ENCODE data around the gene ASB6. TPM values are rescaled to one million over a fixed set of nuclear protein-coding genes. Genes with fewer than 3 reads are reported as not detected.

The ASB6 gene
- total and polyA plus RNA-seq, 2 donors (not counting 1 experiment from before 2014, with no cell fraction given), result 27.7 to 27.9 TPM

GRCh38 chr9:129675620-129676019, 33.7 kb upstream of the ASB6 start:
- POLR2A ChIA-PET, result no interaction called here
- no peak overlapping the region for H3K4me3 Mint-ChIP-seq

GRCh38 chr9:129674229-129674628, 32.3 kb upstream of the ASB6 start:
- Histone ChIP-seq H3K9me3 (ENCODE audit: control extremely low read depth in 1 of 3, control insufficient read depth in 2 of 3, insufficient read depth in 1 of 3, low read length in 2 of 3) (peaks cover 0 to 6% (median 0%) of the 10 kb centered on the region in 3 donors), H4K20me1 (ENCODE audit: control insufficient read depth, insufficient read depth, low read length, poor library complexity, severe bottlenecking) (no peaks in the 10 kb centered on the region), H3K4me1 (ENCODE audit: control insufficient read depth in 2 of 2, insufficient read depth in 2 of 2, low read length in 2 of 2) (no peaks in the 10 kb centered on the region), H3K9ac (ENCODE audit: low read length) (no peak overlapping the region), H3K4me3 (ENCODE audit: control extremely low read depth in 1 of 5, extremely low read depth in 1 of 5, insufficient read depth in 1 of 5, low read depth in 2 of 5, low read length in 4 of 5) (no peak overlapping the region), H2AFZ (ENCODE audit: insufficient read depth, low read depth, low read length, poor library complexity, severe bottlenecking) (no peak overlapping the region), H3K27me3 (replicated peaks in 1 of 4; ENCODE audit: control extremely low read depth in 1 of 4, control insufficient read depth in 3 of 4, insufficient read depth in 4 of 4, low read length in 3 of 4) (peaks cover 0 to 14% (median 1%) of the 10 kb centered on the region in 4 experiments), H3K36me3 (replicated peaks in 1 of 2; ENCODE audit: control extremely low read depth in 1 of 2, control insufficient read depth in 1 of 2, extremely low read depth in 1 of 2, insufficient read depth in 2 of 2, low read length in 1 of 2) (no peaks in the 10 kb centered on the region), H3K27ac (ENCODE audit: low read length in 2 of 2) (no peak overlapping the region), H3K4me2 (replicated peaks; ENCODE audit: low read depth, low read length, poor library complexity, severe bottlenecking) (no peak overlapping the region), H3K79me2 (ENCODE audit: control insufficient read depth, insufficient read depth, low read length) (no peaks in the 10 kb centered on the region)
- Mint-ChIP-seq H3K4me1 (no peaks in the 10 kb centered on the region), H3K27me3 (peaks cover 16% of the 10 kb centered on the region), H3K27ac (no peak overlapping the region), H3K9me3 (ENCODE audit: insufficient read depth) (no peaks in the 10 kb centered on the region), H3K4me3 (no peak overlapping the region)
- WGBS (ENCODE audit: insufficient coverage), result 86% methylated on average over 7 of the region's 7 CpGs
- intact Hi-C loops (cut with micrococcal nuclease), result no loop called here
- ChIA-PET POLR2A (no interaction called here), CTCF (no interaction called here)
- no peak for DNase-seq
- ATAC-seq (ENCODE audit: low read depth), result no peak
- TF ChIP-seq, protein P1, sequence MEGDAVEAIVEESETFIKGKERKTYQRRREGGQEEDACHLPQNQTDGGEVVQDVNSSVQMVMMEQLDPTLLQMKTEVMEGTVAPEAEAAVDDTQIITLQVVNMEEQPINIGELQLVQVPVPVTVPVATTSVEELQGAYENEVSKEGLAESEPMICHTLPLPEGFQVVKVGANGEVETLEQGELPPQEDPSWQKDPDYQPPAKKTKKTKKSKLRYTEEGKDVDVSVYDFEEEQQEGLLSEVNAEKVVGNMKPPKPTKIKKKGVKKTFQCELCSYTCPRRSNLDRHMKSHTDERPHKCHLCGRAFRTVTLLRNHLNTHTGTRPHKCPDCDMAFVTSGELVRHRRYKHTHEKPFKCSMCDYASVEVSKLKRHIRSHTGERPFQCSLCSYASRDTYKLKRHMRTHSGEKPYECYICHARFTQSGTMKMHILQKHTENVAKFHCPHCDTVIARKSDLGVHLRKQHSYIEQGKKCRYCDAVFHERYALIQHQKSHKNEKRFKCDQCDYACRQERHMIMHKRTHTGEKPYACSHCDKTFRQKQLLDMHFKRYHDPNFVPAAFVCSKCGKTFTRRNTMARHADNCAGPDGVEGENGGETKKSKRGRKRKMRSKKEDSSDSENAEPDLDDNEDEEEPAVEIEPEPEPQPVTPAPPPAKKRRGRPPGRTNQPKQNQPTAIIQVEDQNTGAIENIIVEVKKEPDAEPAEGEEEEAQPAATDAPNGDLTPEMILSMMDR (IDR thresholded peaks at IDR 0.05), result no peak
- no peak for TF ChIP-seq EZH2 (IDR thresholded peaks at IDR 0.05; ENCODE audit: borderline replicate concordance, insufficient read depth, low read depth, low read length, poor library complexity, severe bottlenecking)

More at GRCh38 chr9:129675620-129676019, 33.7 kb upstream of the ASB6 start:
- H3K4me1 Mint-ChIP-seq, result no peaks in the 10 kb centered on the region
- Histone ChIP-seq H2AFZ (ENCODE audit: insufficient read depth, low read depth, low read length, poor library complexity, severe bottlenecking) (no peak overlapping the region), H3K9me3 (ENCODE audit: control extremely low read depth in 1 of 3, control insufficient read depth in 2 of 3, insufficient read depth in 1 of 3, low read length in 2 of 3) (peaks cover 0 to 6% (median 0%) of the 10 kb centered on the region in 3 donors), H4K20me1 (ENCODE audit: control insufficient read depth, insufficient read depth, low read length, poor library complexity, severe bottlenecking) (no peaks in the 10 kb centered on the region), H3K4me2 (replicated peaks; ENCODE audit: low read depth, low read length, poor library complexity, severe bottlenecking) (no peak overlapping the region), H3K9ac (ENCODE audit: low read length) (no peak overlapping the region), H3K36me3 (replicated peaks in 1 of 2; ENCODE audit: control extremely low read depth in 1 of 2, control insufficient read depth in 1 of 2, extremely low read depth in 1 of 2, insufficient read depth in 2 of 2, low read length in 1 of 2) (no peaks in the 10 kb centered on the region), H3K27me3 (replicated peaks in 1 of 4; ENCODE audit: control extremely low read depth in 1 of 4, control insufficient read depth in 3 of 4, insufficient read depth in 4 of 4, low read length in 3 of 4) (peaks cover 0 to 14% (median 1%) of the 10 kb centered on the region in 4 experiments), H3K4me1 (ENCODE audit: control insufficient read depth in 2 of 2, insufficient read depth in 2 of 2, low read length in 2 of 2) (no peaks in the 10 kb centered on the region), H3K4me3 (ENCODE audit: control extremely low read depth in 1 of 5, extremely low read depth in 1 of 5, insufficient read depth in 1 of 5, low read depth in 2 of 5, low read length in 4 of 5) (no peak overlapping the region), H3K27ac (ENCODE audit: low read length in 2 of 2) (no peak overlapping the region), H3K79me2 (ENCODE audit: control insufficient read depth, insufficient read depth, low read length) (no peaks in the 10 kb centered on the region)
- WGBS (ENCODE audit: insufficient coverage), result 88% methylated on average over 27 of the region's 27 CpGs
- no peak for DNase-seq
- ATAC-seq (ENCODE audit: low read depth), result no peak
- TF ChIP-seq, protein P1 (IDR thresholded peaks at IDR 0.05), result no peak
- TF ChIP-seq EZH2 (IDR thresholded peaks at IDR 0.05; ENCODE audit: borderline replicate concordance, insufficient read depth, low read depth, low read length, poor library complexity, severe bottlenecking), result no peak
- intact Hi-C loops (cut with micrococcal nuclease), result no loop called here
- peaks cover 12% of the 10 kb centered on the region for H3K27me3 Mint-ChIP-seq
- no peaks in the 10 kb centered on the region for H3K9me3 Mint-ChIP-seq (ENCODE audit: insufficient read depth)
- no peak overlapping the region for H3K27ac Mint-ChIP-seq
- CTCF ChIA-PET, result no interaction called here
